Peyer's patch (tissue), 4 donors: ENCODE measurements around the gene EXOSC5.

Experiments used
- POLR2A ChIP-seq, 2 donors: fragments of 450-650 bp; IDR thresholded peaks; one replicate each; pipeline ENCODE4 v1.5.1; 2017; ENCODE audit warnings: antibody characterized with exemption in 2 of 2, mild to moderate bottlenecking in 2 of 2, moderate library complexity in 2 of 2
- TF ChIP-seq, protein P1 (sequence below), 6 experiments: fragments of 450-650 bp in 4 of 6; fragments of 200-600 bp in 2 of 6; sonication (generic) in 1 of 6; IDR thresholded peaks; one replicate each; pipeline ENCODE4 v1.5.1; 2017 to 2019; ENCODE audit warnings: antibody characterized with exemption in 6 of 6, mild to moderate bottlenecking in 3 of 6, moderate library complexity in 1 of 6

DNA sequence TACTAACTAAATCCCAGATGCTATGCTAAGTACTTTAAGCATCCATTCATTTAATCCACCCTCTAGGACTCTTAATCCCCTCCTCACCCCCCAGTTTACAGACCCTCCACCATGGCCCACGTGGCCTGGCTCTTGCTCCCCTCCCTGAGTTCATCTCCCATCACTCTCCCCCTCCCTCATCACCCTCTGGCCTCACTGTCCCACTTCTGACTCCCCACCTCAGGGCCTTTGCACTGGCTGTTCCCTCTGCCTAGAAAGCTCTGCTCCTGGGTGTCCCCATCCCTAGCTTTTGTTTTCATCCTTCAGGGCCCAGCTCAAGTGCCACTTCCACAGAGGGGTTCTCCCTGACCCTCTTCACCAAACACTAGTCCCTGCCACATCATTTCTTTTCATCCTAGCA is 37.4 kb downstream of the EXOSC5 start:
- no peak for TF ChIP-seq POLR2A (IDR thresholded peaks at IDR 0.05)
- TF ChIP-seq, protein P1, sequence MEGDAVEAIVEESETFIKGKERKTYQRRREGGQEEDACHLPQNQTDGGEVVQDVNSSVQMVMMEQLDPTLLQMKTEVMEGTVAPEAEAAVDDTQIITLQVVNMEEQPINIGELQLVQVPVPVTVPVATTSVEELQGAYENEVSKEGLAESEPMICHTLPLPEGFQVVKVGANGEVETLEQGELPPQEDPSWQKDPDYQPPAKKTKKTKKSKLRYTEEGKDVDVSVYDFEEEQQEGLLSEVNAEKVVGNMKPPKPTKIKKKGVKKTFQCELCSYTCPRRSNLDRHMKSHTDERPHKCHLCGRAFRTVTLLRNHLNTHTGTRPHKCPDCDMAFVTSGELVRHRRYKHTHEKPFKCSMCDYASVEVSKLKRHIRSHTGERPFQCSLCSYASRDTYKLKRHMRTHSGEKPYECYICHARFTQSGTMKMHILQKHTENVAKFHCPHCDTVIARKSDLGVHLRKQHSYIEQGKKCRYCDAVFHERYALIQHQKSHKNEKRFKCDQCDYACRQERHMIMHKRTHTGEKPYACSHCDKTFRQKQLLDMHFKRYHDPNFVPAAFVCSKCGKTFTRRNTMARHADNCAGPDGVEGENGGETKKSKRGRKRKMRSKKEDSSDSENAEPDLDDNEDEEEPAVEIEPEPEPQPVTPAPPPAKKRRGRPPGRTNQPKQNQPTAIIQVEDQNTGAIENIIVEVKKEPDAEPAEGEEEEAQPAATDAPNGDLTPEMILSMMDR (IDR thresholded peaks at IDR 0.05), result no peak
